ENCODE data around the gene CASP12. TPM values are rescaled to one million over a fixed set of nuclear protein-coding genes. Genes with fewer than 3 reads are reported as not detected.
A peak's percentile ranks its signal among the peaks of the same experiment; 100 is the strongest.

The CASP12 gene
- total RNA-seq = under 1 TPM in 1 of 2 donors, not detected in 1; 0.17 TPM
- polyA plus RNA-seq = not detected

DNA sequence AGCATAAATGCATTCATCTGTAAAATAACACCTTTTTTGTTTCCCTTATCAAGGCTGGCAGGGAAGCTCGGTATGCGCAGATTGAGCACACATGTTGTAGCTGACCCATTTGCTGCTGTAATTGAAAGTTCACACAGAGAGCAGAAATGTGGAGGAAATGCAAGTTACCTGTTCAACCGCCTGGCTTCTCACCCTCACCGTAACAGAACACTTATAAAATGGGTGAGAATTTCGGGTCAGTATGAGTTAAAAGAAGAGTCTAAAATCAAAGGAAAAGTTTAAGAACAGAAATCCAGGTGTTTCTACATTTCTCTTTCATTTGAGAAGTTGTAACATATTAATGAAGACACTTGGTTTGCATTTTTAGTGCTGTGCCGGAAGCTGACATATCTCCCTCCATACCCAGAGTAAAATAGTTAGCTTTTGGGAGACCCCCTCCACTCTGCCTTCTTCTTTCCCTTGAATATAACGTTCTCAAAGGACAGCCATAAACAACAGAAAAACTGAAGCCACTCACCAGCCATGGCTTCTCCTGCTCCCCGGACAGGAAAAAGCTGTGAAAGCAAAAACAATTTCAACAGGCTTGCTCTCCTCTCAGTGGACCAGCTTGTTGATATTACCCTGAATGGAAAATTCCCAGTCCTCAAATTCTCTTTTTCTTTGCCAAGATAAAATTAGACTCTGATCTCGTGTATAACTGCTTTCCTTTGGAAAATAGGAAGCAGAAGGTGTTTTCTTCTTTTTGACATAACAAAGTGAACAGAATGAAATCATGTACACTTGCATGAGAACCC is at the start of gene CASP12:
Gene CASP12 (minus strand): TSS at position 570 of the 794 bp plus-strand sequence.
- no peak for DNase-seq (ENCODE audit: low spot score)

GRCh38 chr11:104946907-104947306 is 48.6 kb upstream of the CASP12 start:
- Histone ChIP-seq H3K4me1 (ENCODE audit: control insufficient read depth in 4 of 4, insufficient read depth in 4 of 4, low read length in 3 of 4) (peaks cover 0 to 8% (median 4%) of the 10 kb centered on the region in 4 donors), H3K9ac (ENCODE audit: low read depth in 1 of 2, low read length in 2 of 2) (no peak overlapping the region), H3K27ac (ENCODE audit: low read depth in 1 of 2, low read length in 2 of 2) (no peak overlapping the region), H3K4me3 (ENCODE audit: low read depth in 1 of 3, low read length in 3 of 3) (no peak overlapping the region), H3K36me3 (ENCODE audit: control insufficient read depth in 4 of 4, insufficient read depth in 3 of 4, low read depth in 1 of 4, low read length in 3 of 4) (peaks cover 4 to 77% (median 51%) of the 10 kb centered on the region in 4 donors), H3K27me3 (ENCODE audit: control insufficient read depth in 4 of 4, insufficient read depth in 4 of 4, low read length in 3 of 4) (no peaks in the 10 kb centered on the region), H3K9me3 (ENCODE audit: control insufficient read depth in 4 of 4, low read length in 3 of 4) (no peaks in the 10 kb centered on the region)
- DNase-seq (ENCODE audit: low spot score) = no peak
- WGBS = 13% methylated on average over 2 of the region's 2 CpGs
- TF ChIP-seq ATF3 (IDR thresholded peaks at IDR 0.05) = no peak
- TF ChIP-seq CTCF (IDR thresholded peaks at IDR 0.05; ENCODE audit: low read depth, low read length, missing input control) = peak; percentile 53
- peak; percentile 64 to 75 for TF ChIP-seq RAD21 (IDR thresholded peaks at IDR 0.05)

More for the DNA sequence above, at the start of gene CASP12:
- H3K9ac ChIP-seq (ENCODE audit: low read depth in 1 of 2, low read length in 2 of 2) = no peak within 1 kb of the TSS
- no peaks in the 10 kb centered on the region for H3K4me1 ChIP-seq (ENCODE audit: control insufficient read depth in 4 of 4, insufficient read depth in 4 of 4, low read length in 3 of 4)
- TF ChIP-seq GABPA (IDR thresholded peaks at IDR 0.05 in 1 of 2, conservative IDR thresholded peaks at IDR 0.05 in 1 of 2) = no peak
- TF ChIP-seq NR2F2 (IDR thresholded peaks at IDR 0.05) = no peak
- no peak for TF ChIP-seq TAF1 (conservative IDR thresholded peaks at IDR 0.05)
- no peak for TF ChIP-seq MAX (IDR thresholded peaks at IDR 0.05)
- no peak for TF ChIP-seq ZBTB33 (IDR thresholded peaks at IDR 0.05)
- no peak within 1 kb of the TSS for H3K4me3 ChIP-seq (ENCODE audit: low read depth in 1 of 3, low read length in 3 of 3)
- H3K36me3 ChIP-seq (ENCODE audit: control insufficient read depth in 4 of 4, insufficient read depth in 3 of 4, low read depth in 1 of 4, low read length in 3 of 4) = no peaks in the 10 kb centered on the region
- peaks cover 0 to 2% (median 0%) of the 10 kb centered on the region in 4 donors for H3K27me3 ChIP-seq (ENCODE audit: control insufficient read depth in 4 of 4, insufficient read depth in 4 of 4, low read length in 3 of 4)
- WGBS = 49% methylated on average over 9 of the region's 9 CpGs
- H3K9me3 ChIP-seq (ENCODE audit: control insufficient read depth in 4 of 4, low read length in 3 of 4) = no peaks in the 10 kb centered on the region
- peak within 1 kb of the TSS in 1 of 2 donors; percentile 47 for H3K27ac ChIP-seq (ENCODE audit: low read depth in 1 of 2, low read length in 2 of 2)

GRCh38 chr11:104944076-104944475 is 45.8 kb upstream of the CASP12 start:
- no peak for DNase-seq (ENCODE audit: low spot score)
- Histone ChIP-seq H3K27me3 (ENCODE audit: control insufficient read depth in 4 of 4, insufficient read depth in 4 of 4, low read length in 3 of 4) (no peaks in the 10 kb centered on the region), H3K9me3 (ENCODE audit: control insufficient read depth in 4 of 4, low read length in 3 of 4) (no peaks in the 10 kb centered on the region), H3K36me3 (ENCODE audit: control insufficient read depth in 4 of 4, insufficient read depth in 3 of 4, low read depth in 1 of 4, low read length in 3 of 4) (peaks cover 0 to 50% (median 27%) of the 10 kb centered on the region in 4 donors), H3K27ac (ENCODE audit: low read depth in 1 of 2, low read length in 2 of 2) (no peak overlapping the region), H3K9ac (ENCODE audit: low read depth in 1 of 2, low read length in 2 of 2) (no peak overlapping the region), H3K4me1 (ENCODE audit: control insufficient read depth in 4 of 4, insufficient read depth in 4 of 4, low read length in 3 of 4) (peaks cover 0 to 8% (median 4%) of the 10 kb centered on the region in 4 donors), H3K4me3 (ENCODE audit: low read depth in 1 of 3, low read length in 3 of 3) (no peak overlapping the region)
- TF ChIP-seq FOXA1 (IDR thresholded peaks at IDR 0.05) (peak; percentile 69), FOXA2 (IDR thresholded peaks at IDR 0.05) (peak; percentile 83), HNF4A (conservative IDR thresholded peaks at IDR 0.05) (peak in 1 of 2 donors; percentile 12), JUND (IDR thresholded peaks at IDR 0.05) (no peak)

All from liver (tissue), 9 donors.